Measurements from ENCODE around the gene HDGFL2.

The HDGFL2 gene

GRCh38 chr19:4430760-4431159 lies 41.3 kb upstream of the HDGFL2 start:
- no peak for DNase-seq (ENCODE audit: low read depth)
- no peak overlapping the region for H3K4me3 ChIP-seq (ENCODE audit: low read depth, low read length)

GRCh38 chr19:4431296-4431695 lies 40.8 kb upstream of the HDGFL2 start:
- TF ChIP-seq, protein P1, sequence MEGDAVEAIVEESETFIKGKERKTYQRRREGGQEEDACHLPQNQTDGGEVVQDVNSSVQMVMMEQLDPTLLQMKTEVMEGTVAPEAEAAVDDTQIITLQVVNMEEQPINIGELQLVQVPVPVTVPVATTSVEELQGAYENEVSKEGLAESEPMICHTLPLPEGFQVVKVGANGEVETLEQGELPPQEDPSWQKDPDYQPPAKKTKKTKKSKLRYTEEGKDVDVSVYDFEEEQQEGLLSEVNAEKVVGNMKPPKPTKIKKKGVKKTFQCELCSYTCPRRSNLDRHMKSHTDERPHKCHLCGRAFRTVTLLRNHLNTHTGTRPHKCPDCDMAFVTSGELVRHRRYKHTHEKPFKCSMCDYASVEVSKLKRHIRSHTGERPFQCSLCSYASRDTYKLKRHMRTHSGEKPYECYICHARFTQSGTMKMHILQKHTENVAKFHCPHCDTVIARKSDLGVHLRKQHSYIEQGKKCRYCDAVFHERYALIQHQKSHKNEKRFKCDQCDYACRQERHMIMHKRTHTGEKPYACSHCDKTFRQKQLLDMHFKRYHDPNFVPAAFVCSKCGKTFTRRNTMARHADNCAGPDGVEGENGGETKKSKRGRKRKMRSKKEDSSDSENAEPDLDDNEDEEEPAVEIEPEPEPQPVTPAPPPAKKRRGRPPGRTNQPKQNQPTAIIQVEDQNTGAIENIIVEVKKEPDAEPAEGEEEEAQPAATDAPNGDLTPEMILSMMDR (conservative IDR thresholded peaks at IDR 0.05; ENCODE audit: low read depth, low read length), result no peak
- no peak overlapping the region for H3K4me3 ChIP-seq (ENCODE audit: low read depth, low read length)

More at GRCh38 chr19:4430760-4431159, 41.3 kb upstream of the HDGFL2 start:
- TF ChIP-seq, protein P1 (conservative IDR thresholded peaks at IDR 0.05; ENCODE audit: low read depth, low read length), result no peak

GRCh38 chr19:4431808-4432674 lies 40.1 kb upstream of the HDGFL2 start:
- TF ChIP-seq, protein P1 (conservative IDR thresholded peaks at IDR 0.05; ENCODE audit: low read depth, low read length), result no peak
- DNase-seq (ENCODE audit: low read depth), result no peak
- no peak overlapping the region for H3K4me3 ChIP-seq (ENCODE audit: low read depth, low read length)

More at GRCh38 chr19:4431296-4431695, 40.8 kb upstream of the HDGFL2 start:
- no peak for DNase-seq (ENCODE audit: low read depth)

DNA sequence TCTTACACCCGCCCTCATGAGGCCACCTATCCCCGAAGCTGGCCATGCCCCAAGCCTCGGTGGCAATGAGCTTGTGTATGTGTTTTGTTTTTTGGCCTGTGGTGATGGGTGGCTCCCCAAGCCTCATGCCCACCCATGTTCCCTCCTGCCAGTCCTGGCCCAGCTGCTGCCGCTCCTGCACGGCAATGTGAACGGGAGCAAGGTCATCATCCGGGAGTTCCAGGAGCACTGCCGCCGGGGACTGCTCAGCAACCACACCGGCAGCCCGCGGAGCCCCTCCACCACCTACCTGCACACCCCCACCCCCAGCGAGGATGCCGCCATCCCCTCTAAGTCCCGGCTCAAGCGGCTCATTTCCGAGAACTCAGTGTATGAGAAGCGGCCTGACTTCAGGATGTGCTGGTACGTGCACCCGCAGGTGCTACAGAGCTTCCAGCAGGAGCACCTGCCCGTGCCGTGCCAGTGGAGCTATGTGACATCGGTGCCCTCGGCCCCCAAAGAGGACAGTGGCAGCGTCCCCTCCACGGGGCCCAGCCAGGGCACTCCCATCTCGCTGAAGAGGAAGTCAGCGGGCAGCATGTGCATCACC lies 39.1 kb upstream of the HDGFL2 start:
- TF ChIP-seq, protein P1 (conservative IDR thresholded peaks at IDR 0.05; ENCODE audit: low read depth, low read length), result no peak
- H3K4me3 ChIP-seq (ENCODE audit: low read depth, low read length), result no peak overlapping the region
- DNase-seq (ENCODE audit: low read depth), result no peak

- DNase-seq (ENCODE audit: low read depth), result no peak
- no peak overlapping the region for H3K4me3 ChIP-seq (ENCODE audit: low read depth, low read length)
- TF ChIP-seq, protein P1 (conservative IDR thresholded peaks at IDR 0.05; ENCODE audit: low read depth, low read length), result no peak
Measured at GRCh38 chr19:4434391-4434790, 37.7 kb upstream of the HDGFL2 start.

DNA sequence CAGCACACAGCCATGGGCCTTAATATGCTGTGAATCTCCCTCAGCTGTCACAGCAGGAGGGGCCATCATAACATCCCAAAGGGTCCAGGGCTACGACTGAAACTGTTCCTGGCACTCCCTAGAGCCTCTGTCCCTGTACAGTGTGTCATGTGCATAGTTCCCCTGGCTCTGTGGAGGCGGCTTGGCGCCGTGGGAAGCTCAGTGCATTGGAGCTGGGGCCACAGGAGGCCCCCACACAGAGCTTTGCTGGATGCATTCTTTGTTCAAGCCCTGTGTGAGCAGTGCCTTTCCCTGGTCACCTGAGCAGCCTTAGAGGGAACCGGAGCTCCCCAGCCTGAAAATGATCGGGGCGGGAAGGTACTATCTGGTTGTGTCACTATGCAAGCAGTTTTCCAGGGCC lies 35.9 kb upstream of the HDGFL2 start:
- TF ChIP-seq, protein P1 (conservative IDR thresholded peaks at IDR 0.05; ENCODE audit: low read depth, low read length), result no peak
- H3K4me3 ChIP-seq (ENCODE audit: low read depth, low read length), result no peak overlapping the region
- DNase-seq (ENCODE audit: low read depth), result no peak
